Stomach (tissue), 4 donors: Measurements from ENCODE around the gene ACTMAP.

Experiments used
- POLR2A ChIP-seq, 4 donors: fragments of 450-650 bp; IDR thresholded peaks; one replicate each; pipeline ENCODE4 v1.6.1; 2016; ENCODE audit warnings: antibody characterized with exemption in 4 of 4, control low read depth in 2 of 4, mild to moderate bottlenecking in 1 of 4, moderate library complexity in 1 of 4
- POLR2AphosphoS5 ChIP-seq, 3 donors: sonication (generic); formaldehyde crosslinking; IDR thresholded peaks; one replicate each; pipeline ENCODE4 v1.6.1; 2016; ENCODE audit warnings: antibody characterized with exemption in 3 of 3
- TF ChIP-seq, protein P1 (sequence below), 7 experiments: fragments of 450-650 bp in 4 of 7; fragments of 200-600 bp in 3 of 7; sonication (generic) in 3 of 7; IDR thresholded peaks; one replicate each; pipeline ENCODE4 v1.5.1; 2016 to 2019; ENCODE audit warnings: antibody characterized with exemption in 7 of 7, control low read depth in 2 of 7, mild to moderate bottlenecking in 1 of 7

DNA sequence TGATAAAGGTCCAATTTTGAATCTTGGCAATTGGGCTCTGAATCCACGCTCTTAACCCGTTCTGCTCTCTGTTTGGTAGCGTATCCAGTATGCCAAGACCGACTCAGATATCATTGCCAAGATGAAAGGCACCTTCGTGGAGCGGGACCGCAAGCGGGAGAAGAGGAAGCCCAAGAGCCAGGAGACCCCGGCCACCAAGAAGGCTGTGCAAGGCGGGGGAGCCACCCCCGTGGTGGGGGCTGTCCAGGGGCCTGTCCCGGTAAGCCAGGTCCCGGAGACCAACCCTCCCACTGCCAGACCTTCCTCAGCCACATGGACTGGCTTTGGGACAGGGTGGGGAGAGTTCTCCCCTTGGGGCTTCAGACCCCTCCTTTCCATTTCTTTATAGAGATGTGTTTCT is 9.1 kb upstream of the ACTMAP start:
- TF ChIP-seq POLR2A (IDR thresholded peaks at IDR 0.05) (no peak), POLR2AphosphoS5 (IDR thresholded peaks at IDR 0.05) (no peak)
- TF ChIP-seq, protein P1, sequence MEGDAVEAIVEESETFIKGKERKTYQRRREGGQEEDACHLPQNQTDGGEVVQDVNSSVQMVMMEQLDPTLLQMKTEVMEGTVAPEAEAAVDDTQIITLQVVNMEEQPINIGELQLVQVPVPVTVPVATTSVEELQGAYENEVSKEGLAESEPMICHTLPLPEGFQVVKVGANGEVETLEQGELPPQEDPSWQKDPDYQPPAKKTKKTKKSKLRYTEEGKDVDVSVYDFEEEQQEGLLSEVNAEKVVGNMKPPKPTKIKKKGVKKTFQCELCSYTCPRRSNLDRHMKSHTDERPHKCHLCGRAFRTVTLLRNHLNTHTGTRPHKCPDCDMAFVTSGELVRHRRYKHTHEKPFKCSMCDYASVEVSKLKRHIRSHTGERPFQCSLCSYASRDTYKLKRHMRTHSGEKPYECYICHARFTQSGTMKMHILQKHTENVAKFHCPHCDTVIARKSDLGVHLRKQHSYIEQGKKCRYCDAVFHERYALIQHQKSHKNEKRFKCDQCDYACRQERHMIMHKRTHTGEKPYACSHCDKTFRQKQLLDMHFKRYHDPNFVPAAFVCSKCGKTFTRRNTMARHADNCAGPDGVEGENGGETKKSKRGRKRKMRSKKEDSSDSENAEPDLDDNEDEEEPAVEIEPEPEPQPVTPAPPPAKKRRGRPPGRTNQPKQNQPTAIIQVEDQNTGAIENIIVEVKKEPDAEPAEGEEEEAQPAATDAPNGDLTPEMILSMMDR (IDR thresholded peaks at IDR 0.05): no peak
